NK-92 (cell line): Measurements from ENCODE around the gene PIGQ.
"Not testable (repeated sequence)": the region's sequence is repeated elsewhere in the genome, so short reads cannot be mapped to it uniquely, and the experiment has no call there.

Experiments
- DNase-seq: peaks from one replicate; lab custom pipeline; 2025; ENCODE audit not compliant: unreplicated experiment; lab: John Stamatoyannopoulos, UW

PIGQ gene

GRCh38 chr16:585351-585750, 15.6 kb downstream of the PIGQ start:
- no peak for DNase-seq

DNA sequence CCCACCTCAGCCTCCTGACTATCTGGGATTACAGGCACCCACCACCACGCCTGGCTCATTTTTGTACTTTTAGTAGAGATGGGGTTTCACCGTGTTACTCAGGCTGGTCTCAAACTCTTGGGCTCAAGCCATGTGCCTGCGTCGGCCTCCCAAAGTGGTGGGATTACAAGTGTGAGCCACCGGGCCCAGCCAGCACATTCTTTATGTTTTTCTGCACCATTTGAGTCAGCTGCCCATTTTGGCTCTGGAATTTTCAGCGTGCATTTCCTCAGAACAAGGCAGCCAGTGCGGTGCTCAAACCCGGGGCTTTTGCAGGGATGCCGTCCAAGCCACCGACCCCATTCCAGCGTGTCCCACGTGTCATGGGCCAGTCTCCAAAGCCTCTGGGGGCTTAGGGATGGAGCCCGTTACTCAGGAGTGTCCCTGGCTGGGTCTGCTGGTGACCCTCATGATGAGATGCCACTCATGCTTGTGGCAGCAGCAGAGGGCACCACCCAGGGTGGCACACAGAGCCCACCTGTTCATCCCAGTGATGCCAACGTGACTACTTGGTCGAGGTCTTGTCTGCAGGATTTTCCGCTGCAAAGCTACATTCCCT, 16.4 kb downstream of the PIGQ start:
- no peak for DNase-seq

DNA sequence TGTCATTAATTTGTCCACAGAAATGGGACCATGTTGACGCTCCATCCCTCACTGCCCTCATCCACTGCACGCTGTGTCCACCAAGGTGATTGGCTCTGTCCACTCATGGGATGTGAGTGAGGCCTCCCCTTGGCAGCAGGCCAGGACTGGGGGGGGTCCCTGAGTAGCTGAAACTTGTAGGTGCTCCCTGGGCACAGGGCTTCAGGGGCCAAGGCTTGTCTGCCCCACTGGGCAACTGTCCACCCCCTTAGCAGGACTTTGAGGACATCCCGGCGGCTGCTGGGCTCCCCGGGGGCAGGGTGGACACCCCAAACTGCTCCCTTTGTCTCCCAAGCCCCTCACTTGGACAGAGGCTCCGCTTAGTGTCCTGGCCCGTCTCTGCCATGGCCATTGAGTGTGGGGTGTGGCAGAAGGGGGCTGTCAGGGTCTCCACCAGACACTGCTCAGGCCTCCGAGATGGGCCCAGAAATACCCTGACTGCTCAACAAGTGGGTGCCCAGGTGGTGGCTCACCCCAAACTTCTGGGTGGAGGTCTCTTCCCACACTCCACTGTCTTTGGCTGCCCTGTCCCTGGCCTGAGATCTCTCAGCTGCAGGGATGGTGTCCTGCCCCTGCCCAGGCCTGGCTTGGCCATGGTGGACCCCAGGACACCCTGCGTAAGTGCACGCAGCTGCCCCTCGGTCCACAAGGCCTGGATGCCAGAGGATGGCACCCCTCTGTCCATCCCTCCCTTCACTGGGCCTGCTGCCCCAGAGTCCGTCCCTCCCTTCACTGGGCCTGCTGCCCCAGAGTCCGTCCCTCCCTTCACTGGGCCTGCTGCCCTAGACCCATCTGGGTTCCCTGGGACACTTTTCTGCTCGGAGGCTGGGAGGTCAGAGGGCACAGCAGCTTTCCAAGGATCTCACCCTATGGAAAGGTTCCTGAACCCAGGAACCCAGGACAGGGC, 17.1 kb downstream of the PIGQ start:
- no peak for DNase-seq

- no peak for DNase-seq
Observed at GRCh38 chr16:588639-588888, 18.8 kb downstream of the PIGQ start.

- DNase-seq: peak; percentile 84
Observed at GRCh38 chr16:588889-589657, 19.3 kb downstream of the PIGQ start.

DNA sequence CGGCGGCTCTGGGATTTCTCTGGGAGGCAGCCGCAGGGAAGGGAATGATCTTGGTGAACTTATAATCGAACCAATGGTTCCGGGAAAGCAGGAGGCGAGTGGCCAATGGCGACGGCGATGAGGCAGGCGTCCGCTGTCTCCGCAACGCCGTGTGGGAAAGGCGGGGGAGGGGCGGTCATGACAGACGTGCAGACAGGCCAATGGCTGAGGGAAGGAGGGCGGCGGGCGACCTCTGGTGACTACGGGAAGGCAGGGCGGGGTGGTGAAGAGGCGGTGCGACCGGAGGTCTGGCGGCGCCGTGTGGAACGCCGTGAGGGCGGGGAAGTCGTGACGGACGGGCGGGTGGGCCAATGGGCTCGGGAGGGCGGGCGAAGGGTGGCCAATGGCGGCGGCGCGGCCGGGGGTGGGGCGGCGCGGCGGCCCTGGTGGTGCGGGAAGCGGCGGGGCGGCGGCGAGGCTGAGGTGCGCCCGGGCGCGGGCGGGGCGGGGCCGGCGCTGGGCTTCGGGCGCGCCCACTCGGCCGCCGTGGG, 20.0 kb downstream of the PIGQ start, which contains the start of gene RAB40C:
TSS of gene RAB40C (plus strand) at position 409 of the 530 bp plus-strand sequence. CDS start 226 bp downstream, outside the sequence.
- peak; percentile 96 for DNase-seq

GRCh38 chr16:590188-590814, 20.5 kb downstream of the PIGQ start:
- DNase-seq: no peak

DNA sequence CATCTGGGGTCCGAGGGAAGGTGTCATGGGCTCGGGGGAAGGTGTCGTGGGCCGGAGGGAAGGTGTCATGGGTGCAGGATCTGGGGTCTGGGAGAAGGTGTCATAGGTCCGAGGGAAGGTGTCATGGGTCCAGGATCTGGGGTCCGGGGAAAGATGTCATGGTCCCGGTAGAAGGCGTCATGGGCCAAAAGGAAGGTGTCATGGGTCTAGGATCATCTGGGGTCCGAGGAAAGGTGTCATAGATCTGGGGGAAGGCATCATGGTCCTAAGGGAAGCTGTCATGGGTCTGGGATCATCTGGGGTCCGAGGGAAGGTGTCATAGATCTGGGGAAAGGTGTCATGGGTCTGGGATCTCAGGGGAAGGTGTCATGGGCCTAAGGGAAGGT, 21.0 kb downstream of the PIGQ start:
- no peak for DNase-seq

GRCh38 chr16:591231-591630, 21.5 kb downstream of the PIGQ start:
- DNase-seq: no peak

DNA sequence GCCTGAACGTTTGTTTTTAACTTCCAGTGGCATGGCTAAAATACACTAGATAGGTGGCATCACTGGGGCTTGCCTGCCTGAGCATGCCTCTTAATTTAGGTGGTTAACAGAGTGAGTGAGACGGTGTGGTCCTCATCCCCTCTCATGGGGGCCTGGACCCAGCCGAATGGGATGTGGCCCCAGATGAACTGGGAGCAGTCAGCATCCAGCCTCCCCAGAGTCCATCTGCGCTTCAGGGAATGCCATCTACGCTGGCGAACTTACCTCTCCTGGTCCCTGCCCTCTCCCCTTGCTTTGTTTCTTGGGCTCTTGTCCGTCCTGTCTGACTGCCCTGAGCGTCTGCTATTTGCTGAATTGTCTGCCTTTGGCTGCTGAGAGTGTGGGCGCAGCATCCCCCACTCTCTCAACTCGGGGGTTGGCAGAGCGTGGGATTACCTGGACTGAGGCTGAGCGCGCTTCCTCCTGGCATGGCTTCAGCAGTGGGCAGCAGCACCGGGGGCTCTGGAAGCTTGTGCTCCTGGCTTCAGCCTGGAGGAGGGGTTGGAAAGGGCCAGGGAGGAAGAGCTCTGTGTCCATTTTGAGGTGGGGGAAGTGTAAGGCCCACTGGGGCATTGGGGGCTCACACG, 22.2 kb downstream of the PIGQ start:
- DNase-seq: no peak

- DNase-seq: no peak
Observed at GRCh38 chr16:592518-593306, 22.9 kb downstream of the PIGQ start.

- DNase-seq: no peak
Observed at GRCh38 chr16:593406-593805, 23.6 kb downstream of the PIGQ start.

GRCh38 chr16:593807-594206, 24.0 kb downstream of the PIGQ start:
- DNase-seq: no peak

- DNase-seq: no peak
Observed at GRCh38 chr16:595094-595528, 25.3 kb downstream of the PIGQ start.

GRCh38 chr16:595942-596735, 26.4 kb downstream of the PIGQ start:
- no peak for DNase-seq

DNA sequence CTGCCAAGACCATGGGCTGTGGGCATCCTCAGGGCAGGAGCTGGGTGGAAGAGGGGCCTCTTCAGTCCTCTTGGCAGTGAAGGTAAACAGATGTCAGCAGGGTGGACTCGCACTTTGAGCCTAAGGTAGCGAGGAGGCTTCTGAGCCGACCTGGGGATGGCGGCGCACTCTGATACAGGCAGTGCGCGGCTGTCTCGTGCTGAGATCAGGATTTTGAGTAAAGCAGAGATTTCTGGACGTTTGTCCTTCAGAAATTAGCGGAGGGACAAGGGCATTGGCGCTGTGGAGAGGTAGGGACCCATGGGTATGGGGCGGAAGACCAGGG, 26.9 kb downstream of the PIGQ start:
- DNase-seq: no peak

DNA sequence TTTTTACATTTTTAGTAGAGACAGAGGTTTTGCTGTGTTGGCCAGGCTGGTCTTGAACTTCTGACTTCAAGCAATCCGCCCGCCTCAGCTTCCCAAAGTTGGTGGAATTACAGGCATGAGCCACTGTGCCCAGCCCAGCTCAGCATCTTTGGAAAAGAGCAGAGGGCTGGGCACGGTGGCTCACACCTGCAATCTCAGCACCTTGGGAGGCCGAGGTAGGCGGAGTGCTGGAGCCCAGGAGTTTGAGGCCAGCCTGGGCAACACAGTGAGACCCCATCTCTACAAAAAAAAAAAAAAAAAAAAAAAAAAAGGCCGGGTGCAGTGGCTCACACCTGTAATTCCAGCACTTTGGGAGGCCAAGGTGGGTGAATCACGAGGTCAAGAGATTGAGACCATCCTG, 27.9 kb downstream of the PIGQ start:
- DNase-seq: not testable (repeated sequence)

GRCh38 chr16:598823-599739, 29.3 kb downstream of the PIGQ start:
- no peak for DNase-seq
